KOPT-K1 (cell line): Measurements from ENCODE around the gene PIAS2.
"Not testable (repeated sequence)": the region's sequence is repeated elsewhere in the genome, so short reads cannot be mapped to it uniquely, and the experiment has no call there.

ENCODE experiments used
- H3K27ac ChIP-seq: fragments of 200-600 bp; sonication (generic); 2 replicates; pipeline ENCODE4 v1.5.1; 2016; ENCODE audit warnings: antibody characterized with exemption, mild to moderate bottlenecking, low read depth, low read length; ENCODE audit not compliant: poor library complexity, severe bottlenecking
- H3K36me3 ChIP-seq: fragments of 200-600 bp; sonication (generic); 2 replicates; pipeline ENCODE4 v1.5.1; 2017; ENCODE audit warnings: antibody characterized with exemption, mild to moderate bottlenecking, low read length, moderate library complexity; ENCODE audit not compliant: insufficient read depth
- H3K9me3 ChIP-seq: fragments of 200-600 bp; sonication (generic); 2 replicates; pipeline ENCODE4 v1.5.1; 2017; ENCODE audit warnings: antibody characterized with exemption, low read length, mild to moderate bottlenecking; ENCODE audit not compliant: insufficient read depth, poor library complexity, severe bottlenecking

PIAS2 gene

GRCh38 chr18:46830633-46831032 is 86.7 kb downstream of the PIAS2 start:
- peaks cover 77% of the 10 kb centered on the region for H3K36me3 ChIP-seq

GRCh38 chr18:46829947-46830346 is 87.4 kb downstream of the PIAS2 start:
- Histone ChIP-seq H3K9me3 (no peaks in the 10 kb centered on the region), H3K27ac (no peak overlapping the region), H3K36me3 (peaks cover 78% of the 10 kb centered on the region)

More at GRCh38 chr18:46830633-46831032, 86.7 kb downstream of the PIAS2 start:
- Histone ChIP-seq H3K27ac (no peak overlapping the region), H3K9me3 (no peaks in the 10 kb centered on the region)

GRCh38 chr18:46829531-46829930 is 87.8 kb downstream of the PIAS2 start:
- no peak overlapping the region for H3K27ac ChIP-seq
- H3K9me3 ChIP-seq, result no peaks in the 10 kb centered on the region
- peaks cover 75% of the 10 kb centered on the region for H3K36me3 ChIP-seq

- Histone ChIP-seq H3K27ac (no peak overlapping the region), H3K36me3 (peaks cover 65% of the 10 kb centered on the region), H3K9me3 (no peaks in the 10 kb centered on the region)
Observed at GRCh38 chr18:46821856-46822711, 95.2 kb downstream of the PIAS2 start.

- H3K27ac ChIP-seq, result no peak overlapping the region
- H3K9me3 ChIP-seq, result no peaks in the 10 kb centered on the region
- peaks cover 53% of the 10 kb centered on the region for H3K36me3 ChIP-seq
Observed at GRCh38 chr18:46820863-46821262, 96.4 kb downstream of the PIAS2 start.

- peaks cover 13% of the 10 kb centered on the region for H3K36me3 ChIP-seq
Observed at GRCh38 chr18:46815661-46816060, 101.6 kb downstream of the PIAS2 start.

GRCh38 chr18:46814399-46814798 is 102.9 kb downstream of the PIAS2 start:
- H3K36me3 ChIP-seq, result peaks cover under 1% of the 10 kb centered on the region
- H3K27ac ChIP-seq, result no peak overlapping the region
- no peaks in the 10 kb centered on the region for H3K9me3 ChIP-seq

More at GRCh38 chr18:46815661-46816060, 101.6 kb downstream of the PIAS2 start:
- no peaks in the 10 kb centered on the region for H3K9me3 ChIP-seq
- no peak overlapping the region for H3K27ac ChIP-seq

GRCh38 chr18:46812311-46812710 is 105.0 kb downstream of the PIAS2 start:
- H3K9me3 ChIP-seq, result no peaks in the 10 kb centered on the region
- H3K36me3 ChIP-seq, result no peaks in the 10 kb centered on the region; the same call in 1 of the 2 replicates
- no peak overlapping the region for H3K27ac ChIP-seq

- H3K9me3 ChIP-seq, result no peaks in the 10 kb centered on the region
- H3K36me3 ChIP-seq, result no peaks in the 10 kb centered on the region
- H3K27ac ChIP-seq, result no peak overlapping the region
Observed at GRCh38 chr18:46810481-46811000, 106.8 kb downstream of the PIAS2 start.

GRCh38 chr18:46809145-46809544 is 108.2 kb downstream of the PIAS2 start:
- Histone ChIP-seq H3K36me3 (no peaks in the 10 kb centered on the region), H3K9me3 (no peaks in the 10 kb centered on the region), H3K27ac (no peak overlapping the region)

- not testable (repeated sequence) for H3K36me3 ChIP-seq, H3K27ac ChIP-seq, H3K9me3 ChIP-seq
Observed at GRCh38 chr18:46795945-46796344, 121.4 kb downstream of the PIAS2 start.

GRCh38 chr18:46794607-46795006 is 122.7 kb downstream of the PIAS2 start:
- no peak overlapping the region for H3K27ac ChIP-seq
- no peaks in the 10 kb centered on the region for H3K36me3 ChIP-seq
- peaks cover 15% of the 10 kb centered on the region for H3K9me3 ChIP-seq

GRCh38 chr18:46793565-46793964 is 123.7 kb downstream of the PIAS2 start:
- H3K36me3 ChIP-seq, result no peaks in the 10 kb centered on the region
- no peak overlapping the region for H3K27ac ChIP-seq
- H3K9me3 ChIP-seq, result peaks cover 16% of the 10 kb centered on the region

GRCh38 chr18:46789088-46789487 is 128.2 kb downstream of the PIAS2 start:
- no peaks in the 10 kb centered on the region for H3K36me3 ChIP-seq

GRCh38 chr18:46787674-46788073 is 129.6 kb downstream of the PIAS2 start:
- Histone ChIP-seq H3K9me3 (peaks cover 16% of the 10 kb centered on the region), H3K27ac (no peak overlapping the region), H3K36me3 (no peaks in the 10 kb centered on the region)

More at GRCh38 chr18:46789088-46789487, 128.2 kb downstream of the PIAS2 start:
- no peak overlapping the region for H3K27ac ChIP-seq
- H3K9me3 ChIP-seq, result peaks cover 16% of the 10 kb centered on the region

GRCh38 chr18:46772357-46772756 is 144.9 kb downstream of the PIAS2 start:
- Histone ChIP-seq H3K9me3 (no peaks in the 10 kb centered on the region), H3K27ac (no peak overlapping the region), H3K36me3 (no peaks in the 10 kb centered on the region)
